ENCODE data around the gene RFTN1. TPM values are rescaled to one million over a fixed set of nuclear protein-coding genes. Genes with fewer than 3 reads are reported as not detected.

Gene RFTN1
- total and polyA plus RNA-seq, 2 donors (not counting 1 experiment from before 2014, with no cell fraction given) = 32.4 to 156 TPM

DNA sequence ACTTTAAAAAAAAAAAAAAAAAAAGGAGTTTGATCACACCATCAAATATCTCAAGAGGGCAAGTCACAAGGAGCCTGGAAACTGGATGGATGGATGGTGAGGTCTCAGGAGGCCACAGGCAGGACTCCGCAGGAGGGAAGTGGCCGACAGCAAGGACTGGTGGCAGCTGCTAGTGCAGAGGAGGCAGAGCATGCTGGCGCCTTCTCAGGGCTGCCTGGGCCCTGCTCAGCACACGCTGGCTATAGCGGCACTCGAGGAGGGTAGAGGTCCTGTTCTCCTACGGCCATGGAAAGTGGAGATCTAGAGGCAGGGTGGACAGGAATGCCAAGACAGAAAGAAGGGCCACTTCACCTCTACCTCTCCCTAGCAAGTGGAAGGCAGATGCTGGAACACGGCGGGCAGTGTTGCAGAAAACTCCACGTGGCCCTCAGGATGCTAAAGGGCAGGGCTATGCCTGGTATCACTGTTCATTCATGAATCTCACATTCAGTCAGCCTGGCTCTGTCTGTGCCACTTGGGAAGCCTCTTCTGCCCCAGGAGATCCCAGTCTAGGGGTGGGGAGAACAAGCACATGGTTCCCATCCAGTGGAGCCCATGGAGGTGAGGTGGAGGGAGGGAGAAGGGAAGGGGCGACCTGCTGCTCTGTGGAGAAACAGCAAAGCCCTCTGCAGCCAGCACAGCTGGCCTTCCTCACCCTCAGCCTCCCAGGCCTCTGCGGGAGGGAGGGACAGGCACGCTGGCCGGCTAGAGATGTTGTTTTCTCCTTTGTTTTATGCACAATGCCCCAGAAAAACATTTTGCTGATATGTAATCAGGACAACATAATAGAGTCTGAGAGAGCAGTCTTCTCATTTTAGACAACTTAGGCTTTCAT is 177.5 kb downstream of the RFTN1 start:
- Histone ChIP-seq H3K27me3 (replicated peaks in 1 of 4; ENCODE audit: control extremely low read depth in 1 of 4, control insufficient read depth in 3 of 4, insufficient read depth in 4 of 4, low read length in 3 of 4) (no peaks in the 10 kb centered on the region), H4K20me1 (ENCODE audit: control insufficient read depth, insufficient read depth, low read length, poor library complexity, severe bottlenecking) (peaks cover 25% of the 10 kb centered on the region), H3K27ac (ENCODE audit: low read length in 2 of 2) (no peak overlapping the region), H2AFZ (ENCODE audit: insufficient read depth, low read depth, low read length, poor library complexity, severe bottlenecking) (no peak overlapping the region), H3K9me3 (ENCODE audit: control extremely low read depth in 1 of 3, control insufficient read depth in 2 of 3, insufficient read depth in 1 of 3, low read length in 2 of 3) (peaks cover 0 to 10% (median 8%) of the 10 kb centered on the region in 3 donors), H3K79me2 (ENCODE audit: control insufficient read depth, insufficient read depth, low read length) (peaks cover 77% of the 10 kb centered on the region), H3K9ac (ENCODE audit: low read length) (no peak overlapping the region), H3K4me2 (replicated peaks; ENCODE audit: low read depth, low read length, poor library complexity, severe bottlenecking) (no peak overlapping the region), H3K36me3 (replicated peaks in 1 of 2; ENCODE audit: control extremely low read depth in 1 of 2, control insufficient read depth in 1 of 2, extremely low read depth in 1 of 2, insufficient read depth in 2 of 2, low read length in 1 of 2) (peaks cover 6 to 31% of the 10 kb centered on the region in 2 experiments), H3K4me3 (ENCODE audit: control extremely low read depth in 1 of 5, extremely low read depth in 1 of 5, insufficient read depth in 1 of 5, low read depth in 2 of 5, low read length in 4 of 5) (no peak overlapping the region), H3K4me1 (ENCODE audit: control insufficient read depth in 2 of 2, insufficient read depth in 2 of 2, low read length in 2 of 2) (peaks cover 19 to 23% of the 10 kb centered on the region in 2 donors)
- ATAC-seq (ENCODE audit: low read depth) = no peak
- H3K4me1 Mint-ChIP-seq = peaks cover 30% of the 10 kb centered on the region
- intact Hi-C loops (cut with micrococcal nuclease) = no loop called here
- POLR2A ChIA-PET = no interaction called here
- TF ChIP-seq, protein P1, sequence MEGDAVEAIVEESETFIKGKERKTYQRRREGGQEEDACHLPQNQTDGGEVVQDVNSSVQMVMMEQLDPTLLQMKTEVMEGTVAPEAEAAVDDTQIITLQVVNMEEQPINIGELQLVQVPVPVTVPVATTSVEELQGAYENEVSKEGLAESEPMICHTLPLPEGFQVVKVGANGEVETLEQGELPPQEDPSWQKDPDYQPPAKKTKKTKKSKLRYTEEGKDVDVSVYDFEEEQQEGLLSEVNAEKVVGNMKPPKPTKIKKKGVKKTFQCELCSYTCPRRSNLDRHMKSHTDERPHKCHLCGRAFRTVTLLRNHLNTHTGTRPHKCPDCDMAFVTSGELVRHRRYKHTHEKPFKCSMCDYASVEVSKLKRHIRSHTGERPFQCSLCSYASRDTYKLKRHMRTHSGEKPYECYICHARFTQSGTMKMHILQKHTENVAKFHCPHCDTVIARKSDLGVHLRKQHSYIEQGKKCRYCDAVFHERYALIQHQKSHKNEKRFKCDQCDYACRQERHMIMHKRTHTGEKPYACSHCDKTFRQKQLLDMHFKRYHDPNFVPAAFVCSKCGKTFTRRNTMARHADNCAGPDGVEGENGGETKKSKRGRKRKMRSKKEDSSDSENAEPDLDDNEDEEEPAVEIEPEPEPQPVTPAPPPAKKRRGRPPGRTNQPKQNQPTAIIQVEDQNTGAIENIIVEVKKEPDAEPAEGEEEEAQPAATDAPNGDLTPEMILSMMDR (IDR thresholded peaks at IDR 0.05) = no peak
- no peak for TF ChIP-seq EZH2 (IDR thresholded peaks at IDR 0.05; ENCODE audit: borderline replicate concordance, insufficient read depth, low read depth, low read length, poor library complexity, severe bottlenecking)
- H3K27me3 Mint-ChIP-seq = no peaks in the 10 kb centered on the region
- H3K4me3 Mint-ChIP-seq = no peak overlapping the region
- CTCF ChIA-PET = no interaction called here
- DNase-seq = no peak
- H3K27ac Mint-ChIP-seq = no peak overlapping the region
- H3K9me3 Mint-ChIP-seq (ENCODE audit: insufficient read depth) = peaks cover 6% of the 10 kb centered on the region
- 95% methylated on average over 7 of the region's 14 CpGs for WGBS (ENCODE audit: insufficient coverage)

DNA sequence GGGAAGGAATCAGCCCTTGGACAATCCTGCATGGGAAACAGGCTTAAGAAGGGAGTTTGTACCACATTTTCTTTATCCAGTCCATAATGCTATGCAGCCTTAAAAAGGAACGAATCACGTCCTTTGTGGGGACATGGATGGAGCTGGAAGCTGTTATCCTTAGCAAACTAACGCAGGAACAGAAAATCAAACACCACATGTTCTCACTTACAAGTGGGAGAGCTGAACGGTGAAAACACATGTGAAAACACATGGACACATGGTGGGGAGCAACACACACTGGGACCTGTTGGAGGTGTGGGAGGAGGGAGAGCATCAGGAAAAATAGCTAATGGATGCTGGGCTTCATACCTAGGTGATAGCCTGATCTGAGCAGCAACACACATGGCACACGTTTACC is 178.2 kb downstream of the RFTN1 start:
- DNase-seq (no peak), ATAC-seq (ENCODE audit: low read depth) (no peak)
- TF ChIP-seq, protein P1 (IDR thresholded peaks at IDR 0.05) = no peak
- TF ChIP-seq EZH2 (IDR thresholded peaks at IDR 0.05; ENCODE audit: borderline replicate concordance, insufficient read depth, low read depth, low read length, poor library complexity, severe bottlenecking) = no peak
- H3K9ac ChIP-seq (ENCODE audit: low read length) = no peak overlapping the region
- H4K20me1 ChIP-seq (ENCODE audit: control insufficient read depth, insufficient read depth, low read length, poor library complexity, severe bottlenecking) = peaks cover 25% of the 10 kb centered on the region
- peaks cover 19 to 23% of the 10 kb centered on the region in 2 donors for H3K4me1 ChIP-seq (ENCODE audit: control insufficient read depth in 2 of 2, insufficient read depth in 2 of 2, low read length in 2 of 2)
- H3K9me3 ChIP-seq (ENCODE audit: control extremely low read depth in 1 of 3, control insufficient read depth in 2 of 3, insufficient read depth in 1 of 3, low read length in 2 of 3) = peaks cover 0 to 10% (median 8%) of the 10 kb centered on the region in 3 donors
- Mint-ChIP-seq H3K27ac (no peak overlapping the region), H3K4me1 (peaks cover 28% of the 10 kb centered on the region), H3K27me3 (no peaks in the 10 kb centered on the region), H3K4me3 (no peak overlapping the region), H3K9me3 (ENCODE audit: insufficient read depth) (peaks cover 6% of the 10 kb centered on the region)
- intact Hi-C loops (cut with micrococcal nuclease) = no loop called here
- H3K36me3 ChIP-seq (replicated peaks in 1 of 2; ENCODE audit: control extremely low read depth in 1 of 2, control insufficient read depth in 1 of 2, extremely low read depth in 1 of 2, insufficient read depth in 2 of 2, low read length in 1 of 2) = peaks cover 6 to 38% of the 10 kb centered on the region in 2 experiments
- no peak overlapping the region for H3K27ac ChIP-seq (ENCODE audit: low read length in 2 of 2)
- ChIA-PET POLR2A (no interaction called here), CTCF (no interaction called here)
- H3K27me3 ChIP-seq (replicated peaks in 1 of 4; ENCODE audit: control extremely low read depth in 1 of 4, control insufficient read depth in 3 of 4, insufficient read depth in 4 of 4, low read length in 3 of 4) = no peaks in the 10 kb centered on the region
- peaks cover 72% of the 10 kb centered on the region for H3K79me2 ChIP-seq (ENCODE audit: control insufficient read depth, insufficient read depth, low read length)
- no peak overlapping the region for H3K4me2 ChIP-seq (replicated peaks; ENCODE audit: low read depth, low read length, poor library complexity, severe bottlenecking)
- WGBS (ENCODE audit: insufficient coverage) = no CpG with 5 or more reads among the region's 5 CpGs
- no peak overlapping the region for H2AFZ ChIP-seq (ENCODE audit: insufficient read depth, low read depth, low read length, poor library complexity, severe bottlenecking)
- no peak overlapping the region for H3K4me3 ChIP-seq (ENCODE audit: control extremely low read depth in 1 of 5, extremely low read depth in 1 of 5, insufficient read depth in 1 of 5, low read depth in 2 of 5, low read length in 4 of 5)
